NCI-H2081 (cell line): ENCODE measurements around the gene TLE5.
"Not testable (repeated sequence)": the region's sequence is repeated elsewhere in the genome, so short reads cannot be mapped to it uniquely, and the experiment has no call there.

Experiments used
- DNase-seq, 2 experiments: peaks; one replicate each; lab custom pipeline; 2025; lab: John Stamatoyannopoulos, UW

Gene TLE5

GRCh38 chr19:3045191-3045590 lies 17.1 kb downstream of the TLE5 start:
- DNase-seq = no peak

GRCh38 chr19:3042621-3043267 lies 19.6 kb downstream of the TLE5 start:
- no peak for DNase-seq

- no peak for DNase-seq
Observed at GRCh38 chr19:3041761-3042620, 20.3 kb downstream of the TLE5 start.

GRCh38 chr19:3041327-3041726 lies 21.0 kb downstream of the TLE5 start:
- no peak for DNase-seq

- no peak for DNase-seq
Observed at GRCh38 chr19:3039641-3040077, 22.6 kb downstream of the TLE5 start.

- DNase-seq = no peak
Observed at GRCh38 chr19:3039125-3039524, 23.2 kb downstream of the TLE5 start.

- DNase-seq = no peak
Observed at GRCh38 chr19:3038214-3038613, 24.1 kb downstream of the TLE5 start.

- not testable (repeated sequence) for DNase-seq
Observed at GRCh38 chr19:3036977-3037544, 25.2 kb downstream of the TLE5 start.

GRCh38 chr19:3036119-3036976 lies 25.9 kb downstream of the TLE5 start:
- peak; percentile 95 for DNase-seq

- peak; percentile 98 to 99 for DNase-seq
Observed at GRCh38 chr19:3035542-3036118, 26.7 kb downstream of the TLE5 start.

- no peak for DNase-seq
Observed at GRCh38 chr19:3034656-3035541, 27.4 kb downstream of the TLE5 start.

GRCh38 chr19:3034406-3034655 lies 28.0 kb downstream of the TLE5 start:
- no peak for DNase-seq

- no peak for DNase-seq
Observed at GRCh38 chr19:3033595-3034405, 28.5 kb downstream of the TLE5 start.

- DNase-seq = no peak
Observed at GRCh38 chr19:3031607-3031867, 30.8 kb downstream of the TLE5 start.

- DNase-seq = no peak
Observed at GRCh38 chr19:3029065-3029923, 33.0 kb downstream of the TLE5 start, which contains the start of gene TLE2. Gene TLE2, minus strand, starts transcription at chr19:3029280. Its CDS starts 376 bp downstream, at chr19:3028904.

- DNase-seq = no peak
Observed at GRCh38 chr19:3028305-3029064, 33.8 kb downstream of the TLE5 start.

GRCh38 chr19:3027981-3028304 lies 34.4 kb downstream of the TLE5 start:
- DNase-seq = no peak

- no peak for DNase-seq
Observed at GRCh38 chr19:3027292-3027691, 35.0 kb downstream of the TLE5 start.

GRCh38 chr19:3026768-3027167 lies 35.5 kb downstream of the TLE5 start:
- DNase-seq = no peak
